Upper lobe of left lung (tissue), 4 donors: ENCODE measurements around the gene EEF1A2.

Source experiments
- CTCF ChIP-seq, 6 experiments: fragments of 450-650 bp in 4 of 6; fragments of 200-600 bp in 2 of 6; sonication (generic) in 2 of 6; IDR thresholded peaks; one replicate each; pipeline ENCODE4 v1.5.1; 2016 to 2019; ENCODE audit warnings: antibody characterized with exemption in 6 of 6
- POLR2A ChIP-seq, 4 donors: fragments of 450-650 bp; IDR thresholded peaks; one replicate each; pipeline ENCODE4 v1.5.1; 2016 to 2017; ENCODE audit warnings: antibody characterized with exemption in 4 of 4, mild to moderate bottlenecking in 2 of 4

GRCh38 chr20:63439866-63440265 is 59.0 kb downstream of the EEF1A2 start:
- TF ChIP-seq CTCF (IDR thresholded peaks at IDR 0.05) (no peak), POLR2A (IDR thresholded peaks at IDR 0.05) (no peak)
